Liver (tissue), 9 donors: Measurements from ENCODE around the gene KCNJ3. TPM values are rescaled to one million over a fixed set of nuclear protein-coding genes. Genes with fewer than 3 reads are reported as not detected.

Source experiments
- DNase-seq: peaks from one replicate; pipeline ENCODE4 v3.0.0-alpha.2; 2017; ENCODE audit warnings: low spot score
- H3K27ac ChIP-seq, 2 donors: one replicate each; pipeline ENCODE4 v1.7.0; 2013; ENCODE audit warnings: inconsistent platforms in 2 of 2, low read length in 2 of 2, control low read depth in 1 of 2, low read depth in 1 of 2, mild to moderate bottlenecking in 1 of 2
- H3K27me3 ChIP-seq, 4 donors: one replicate each; pipeline versions ENCODE4 v1.6.1 to v1.7.0; 2013; ENCODE audit warnings: low read length in 3 of 4, inconsistent platforms in 1 of 4, mild to moderate bottlenecking in 1 of 4, moderate library complexity in 1 of 4; ENCODE audit not compliant: control insufficient read depth in 4 of 4, insufficient read depth in 4 of 4
- H3K36me3 ChIP-seq, 4 donors: one replicate each; pipeline versions ENCODE4 v1.6.1 to v1.7.0; 2013; ENCODE audit warnings: low read length in 3 of 4, mild to moderate bottlenecking in 3 of 4, low read depth in 1 of 4, moderate library complexity in 1 of 4; ENCODE audit not compliant: control insufficient read depth in 4 of 4, insufficient read depth in 3 of 4
- H3K4me1 ChIP-seq, 4 donors: one replicate each; pipeline versions ENCODE4 v1.6.1 to v1.7.0; 2013; ENCODE audit warnings: low read length in 3 of 4, mild to moderate bottlenecking in 3 of 4, moderate library complexity in 1 of 4; ENCODE audit not compliant: control insufficient read depth in 4 of 4, insufficient read depth in 4 of 4
- H3K4me3 ChIP-seq, 3 donors: one replicate each; pipeline versions ENCODE4 v1.6.1 to v1.7.0; 2013; ENCODE audit warnings: low read length in 3 of 3, control low read depth in 1 of 3, low read depth in 1 of 3, mild to moderate bottlenecking in 1 of 3
- H3K9ac ChIP-seq, 2 donors: one replicate each; pipeline ENCODE4 v1.7.0; 2013; ENCODE audit warnings: low read length in 2 of 2, mild to moderate bottlenecking in 2 of 2, moderate library complexity in 2 of 2, control low read depth in 1 of 2, low read depth in 1 of 2
- H3K9me3 ChIP-seq, 4 donors: one replicate each; pipeline versions ENCODE4 v1.6.1 to v1.7.0; 2013; ENCODE audit warnings: low read length in 3 of 4; ENCODE audit not compliant: control insufficient read depth in 4 of 4
- EGR1 ChIP-seq, 2 donors: IDR thresholded peaks; 2 replicates each; pipeline ENCODE4 v1.6.1; 2016 to 2018; ENCODE audit warnings: antibody characterized with exemption in 2 of 2, low read depth in 2 of 2
- FOXA1 ChIP-seq: IDR thresholded peaks from 2 replicates; pipeline ENCODE4 v1.6.1; 2016; ENCODE audit warnings: antibody characterized with exemption
- FOXA2 ChIP-seq: IDR thresholded peaks from 2 replicates; pipeline ENCODE4 v1.6.1; 2016; ENCODE audit warnings: antibody characterized with exemption
- GABPA ChIP-seq, 2 donors: IDR thresholded peaks in 1 of 2; conservative IDR thresholded peaks in 1 of 2; 2 replicates each; pipeline ENCODE4 v1.6.1; 2016; ENCODE audit warnings: antibody characterized with exemption in 2 of 2, mild to moderate bottlenecking in 1 of 2, moderate library complexity in 1 of 2
- HNF4A ChIP-seq, 2 donors: conservative IDR thresholded peaks; 2 replicates each; pipeline ENCODE4 v1.6.1; 2016; ENCODE audit warnings: antibody characterized with exemption in 2 of 2, mild to moderate bottlenecking in 2 of 2
- HNF4G ChIP-seq: IDR thresholded peaks from 2 replicates; pipeline ENCODE4 v1.6.1; 2016; ENCODE audit warnings: antibody characterized with exemption
- JUND ChIP-seq, 2 donors: IDR thresholded peaks; 2 replicates each; pipeline ENCODE4 v1.6.1; 2016; ENCODE audit warnings: antibody characterized with exemption in 2 of 2
- NR2F2 ChIP-seq: IDR thresholded peaks from 2 replicates; pipeline ENCODE4 v1.6.1; 2016; ENCODE audit warnings: antibody characterized with exemption
- RAD21 ChIP-seq, 2 donors: IDR thresholded peaks; 2 replicates each; pipeline ENCODE4 v1.6.1; 2016; ENCODE audit warnings: antibody characterized with exemption in 2 of 2, mild to moderate bottlenecking in 2 of 2
- REST ChIP-seq: IDR thresholded peaks from 2 replicates; pipeline ENCODE4 v1.6.1; 2016; ENCODE audit warnings: antibody characterized with exemption, mild to moderate bottlenecking
- RXRA ChIP-seq, 2 donors: IDR thresholded peaks; 2 replicates each; pipeline ENCODE4 v1.6.1; 2017 to 2018; ENCODE audit warnings: antibody characterized with exemption in 2 of 2, mild to moderate bottlenecking in 1 of 2
- SP1 ChIP-seq: IDR thresholded peaks from 2 replicates; pipeline ENCODE4 v1.6.1; 2018; ENCODE audit warnings: antibody characterized with exemption, mild to moderate bottlenecking
- TAF1 ChIP-seq: conservative IDR thresholded peaks from 2 replicates; pipeline ENCODE4 v1.6.1; 2016; ENCODE audit warnings: antibody characterized with exemption, mild to moderate bottlenecking
- YY1 ChIP-seq: IDR thresholded peaks from 2 replicates; pipeline ENCODE4 v1.6.1; 2016; ENCODE audit warnings: antibody characterized with exemption, mild to moderate bottlenecking
- WGBS: extraction: QIAGEN DNeasy Blood & Tissue Kit; methylation state at CpG from one replicate; pipeline ENCODE4 v1.1.7; 2013; 5-methylcytosine and 5-hydroxymethylcytosine counted together
- polyA plus RNA-seq, 2 donors: library from polyadenylated mRNA; stranded (reverse) in 1 of 2; unstranded in 1 of 2; fragments of 200-250 nt in 1 of 2; fragments of >200 nt in 1 of 2; fragmentation: Nextera tagmentation in 1 of 2; extraction: Ambion mirVana in 1 of 2; gene quantifications; one replicate each; pipeline versions ENCODE4 v1.2.1 to v1.2.3, GENCODE V29; 2013 to 2015
- total RNA-seq, 2 donors: library from RNA; depleted of rRNA; stranded (reverse); fragments of >200 nt; gene quantifications; one replicate each; pipeline ENCODE4 v1.2.3, GENCODE V29; 2014
- TF ChIP-seq, protein P1 (sequence below): IDR thresholded peaks from 2 replicates; pipeline ENCODE4 v1.6.1; 2016; ENCODE audit warnings: antibody characterized with exemption
- TF ChIP-seq, protein P2 (sequence below): fragments of 150-350 bp; IDR thresholded peaks from 2 replicates; pipeline ENCODE4 v1.5.1; 2017; ENCODE audit warnings: improper control_type of control experiment, low read depth, low read length; ENCODE audit not compliant: missing input control
- TF ChIP-seq, protein P3 (sequence below): IDR thresholded peaks from 2 replicates; pipeline ENCODE4 v1.6.1; 2016; ENCODE audit warnings: antibody characterized with exemption
- TF ChIP-seq, protein P4 (sequence below): IDR thresholded peaks from 2 replicates; pipeline ENCODE4 v1.6.1; 2016; ENCODE audit warnings: antibody characterized with exemption
- donor health status: healthy.
- donor health status: healthy.
- donor health status: healthy.
- donor health status: healthy.
- donor health status: healthy.

The KCNJ3 gene
- total and polyA plus RNA-seq, 4 donors: 0.23 to 1.3 (median 0.43) TPM

- Histone ChIP-seq H3K9ac (no peak overlapping the region), H3K27ac (no peak overlapping the region), H3K27me3 (no peaks in the 10 kb centered on the region), H3K4me3 (no peak overlapping the region), H3K9me3 (no peaks in the 10 kb centered on the region), H3K36me3 (no peaks in the 10 kb centered on the region), H3K4me1 (no peaks in the 10 kb centered on the region)
- DNase-seq: no peak
- TF ChIP-seq GABPA (IDR thresholded peaks at IDR 0.05 in 1 of 2, conservative IDR thresholded peaks at IDR 0.05 in 1 of 2) (no peak), FOXA2 (no peak), HNF4G (no peak), FOXA1 (no peak), YY1 (no peak), RAD21 (IDR thresholded peaks at IDR 0.05) (no peak), RXRA (IDR thresholded peaks at IDR 0.05) (no peak), REST (no peak), TAF1 (no peak), JUND (IDR thresholded peaks at IDR 0.05) (no peak), HNF4A (conservative IDR thresholded peaks at IDR 0.05) (no peak), SP1 (no peak), EGR1 (IDR thresholded peaks at IDR 0.05; ENCODE audit: low read depth in 2 of 2) (no peak), NR2F2 (no peak)
- TF ChIP-seq, protein P1, sequence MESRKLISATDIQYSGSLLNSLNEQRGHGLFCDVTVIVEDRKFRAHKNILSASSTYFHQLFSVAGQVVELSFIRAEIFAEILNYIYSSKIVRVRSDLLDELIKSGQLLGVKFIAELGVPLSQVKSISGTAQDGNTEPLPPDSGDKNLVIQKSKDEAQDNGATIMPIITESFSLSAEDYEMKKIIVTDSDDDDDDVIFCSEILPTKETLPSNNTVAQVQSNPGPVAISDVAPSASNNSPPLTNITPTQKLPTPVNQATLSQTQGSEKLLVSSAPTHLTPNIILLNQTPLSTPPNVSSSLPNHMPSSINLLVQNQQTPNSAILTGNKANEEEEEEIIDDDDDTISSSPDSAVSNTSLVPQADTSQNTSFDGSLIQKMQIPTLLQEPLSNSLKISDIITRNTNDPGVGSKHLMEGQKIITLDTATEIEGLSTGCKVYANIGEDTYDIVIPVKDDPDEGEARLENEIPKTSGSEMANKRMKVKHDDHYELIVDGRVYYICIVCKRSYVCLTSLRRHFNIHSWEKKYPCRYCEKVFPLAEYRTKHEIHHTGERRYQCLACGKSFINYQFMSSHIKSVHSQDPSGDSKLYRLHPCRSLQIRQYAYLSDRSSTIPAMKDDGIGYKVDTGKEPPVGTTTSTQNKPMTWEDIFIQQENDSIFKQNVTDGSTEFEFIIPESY: no peak
- TF ChIP-seq, protein P2, sequence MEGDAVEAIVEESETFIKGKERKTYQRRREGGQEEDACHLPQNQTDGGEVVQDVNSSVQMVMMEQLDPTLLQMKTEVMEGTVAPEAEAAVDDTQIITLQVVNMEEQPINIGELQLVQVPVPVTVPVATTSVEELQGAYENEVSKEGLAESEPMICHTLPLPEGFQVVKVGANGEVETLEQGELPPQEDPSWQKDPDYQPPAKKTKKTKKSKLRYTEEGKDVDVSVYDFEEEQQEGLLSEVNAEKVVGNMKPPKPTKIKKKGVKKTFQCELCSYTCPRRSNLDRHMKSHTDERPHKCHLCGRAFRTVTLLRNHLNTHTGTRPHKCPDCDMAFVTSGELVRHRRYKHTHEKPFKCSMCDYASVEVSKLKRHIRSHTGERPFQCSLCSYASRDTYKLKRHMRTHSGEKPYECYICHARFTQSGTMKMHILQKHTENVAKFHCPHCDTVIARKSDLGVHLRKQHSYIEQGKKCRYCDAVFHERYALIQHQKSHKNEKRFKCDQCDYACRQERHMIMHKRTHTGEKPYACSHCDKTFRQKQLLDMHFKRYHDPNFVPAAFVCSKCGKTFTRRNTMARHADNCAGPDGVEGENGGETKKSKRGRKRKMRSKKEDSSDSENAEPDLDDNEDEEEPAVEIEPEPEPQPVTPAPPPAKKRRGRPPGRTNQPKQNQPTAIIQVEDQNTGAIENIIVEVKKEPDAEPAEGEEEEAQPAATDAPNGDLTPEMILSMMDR: no peak
- TF ChIP-seq, protein P3, sequence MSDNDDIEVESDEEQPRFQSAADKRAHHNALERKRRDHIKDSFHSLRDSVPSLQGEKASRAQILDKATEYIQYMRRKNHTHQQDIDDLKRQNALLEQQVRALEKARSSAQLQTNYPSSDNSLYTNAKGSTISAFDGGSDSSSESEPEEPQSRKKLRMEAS: no peak
- TF ChIP-seq, protein P4, sequence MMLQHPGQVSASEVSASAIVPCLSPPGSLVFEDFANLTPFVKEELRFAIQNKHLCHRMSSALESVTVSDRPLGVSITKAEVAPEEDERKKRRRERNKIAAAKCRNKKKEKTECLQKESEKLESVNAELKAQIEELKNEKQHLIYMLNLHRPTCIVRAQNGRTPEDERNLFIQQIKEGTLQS: no peak
- WGBS: over 99% methylated on average over 2 of the region's 2 CpGs
Observed at GRCh38 chr2:154825358-154825757, 126.9 kb downstream of the KCNJ3 start.

DNA sequence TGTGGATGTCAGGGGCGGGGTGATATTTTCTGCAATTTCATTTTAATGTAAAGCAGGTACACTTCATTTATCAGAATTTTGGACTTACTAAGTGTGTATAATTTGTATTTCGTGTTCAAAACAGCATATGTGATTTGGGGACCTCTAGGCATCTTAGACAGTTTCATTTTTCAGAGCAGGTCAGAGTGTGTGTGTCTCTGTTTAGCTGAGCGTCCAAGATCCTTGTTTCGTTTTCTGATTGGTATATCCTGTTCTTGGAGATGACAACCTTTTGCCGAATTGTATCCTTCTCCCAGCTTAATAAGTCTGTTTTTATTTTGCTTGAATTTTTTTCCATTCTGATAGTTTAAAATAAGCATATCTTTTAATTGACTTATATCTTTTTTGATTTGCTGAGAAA is 128.3 kb downstream of the KCNJ3 start:
- WGBS: 88% methylated on average over 5 of the region's 5 CpGs
- Histone ChIP-seq H3K4me3 (no peak overlapping the region), H3K9ac (no peak overlapping the region)
- TF ChIP-seq TAF1 (no peak), YY1 (no peak), FOXA1 (no peak), HNF4A (conservative IDR thresholded peaks at IDR 0.05) (no peak), JUND (IDR thresholded peaks at IDR 0.05) (no peak)
- TF ChIP-seq, protein P4: no peak
- TF ChIP-seq, protein P2: no peak
- TF ChIP-seq, protein P1: no peak

More for the DNA sequence above, 128.3 kb downstream of the KCNJ3 start:
- Histone ChIP-seq H3K36me3 (no peaks in the 10 kb centered on the region), H3K27ac (no peak overlapping the region), H3K4me1 (no peaks in the 10 kb centered on the region), H3K27me3 (no peaks in the 10 kb centered on the region), H3K9me3 (no peaks in the 10 kb centered on the region)
- DNase-seq: no peak
